GM21717 (cell line): ENCODE results near the gene CCL16.

Source experiments
- ATAC-seq: cut with Tn5 transposase; IDR thresholded peaks from one replicate; pipeline ENCODE4 v1.9.1; 2021; ENCODE audit warnings: mild to moderate bottlenecking, moderate library complexity; ENCODE audit not compliant: unreplicated experiment

CCL16 gene

DNA sequence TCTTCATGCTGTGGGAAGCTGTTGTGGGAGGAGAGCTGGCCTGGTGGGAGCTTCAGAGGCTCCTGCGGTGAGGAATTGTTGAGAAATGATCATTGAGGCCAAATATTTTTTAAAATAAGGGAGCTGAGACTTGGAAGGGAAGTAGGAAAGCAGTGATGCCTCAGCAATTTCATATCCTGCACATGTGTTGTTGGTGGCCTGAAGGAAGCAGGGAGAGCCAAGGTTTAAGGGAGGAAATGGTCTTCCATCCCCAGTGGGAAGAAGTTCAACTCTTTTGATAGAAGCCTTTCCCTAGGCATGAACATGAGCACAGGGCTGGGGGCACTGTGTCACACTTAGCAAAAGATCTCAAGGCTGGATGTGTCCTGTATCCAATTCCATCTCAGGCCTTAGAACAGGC lies 5.3 kb upstream of the CCL16 start, which contains the start of gene CCL14:
CCL14 (minus strand) TSS at position 87 of the 400 bp plus-strand sequence; CDS start at position 7, 80 bp downstream.
- ATAC-seq = no peak

DNA sequence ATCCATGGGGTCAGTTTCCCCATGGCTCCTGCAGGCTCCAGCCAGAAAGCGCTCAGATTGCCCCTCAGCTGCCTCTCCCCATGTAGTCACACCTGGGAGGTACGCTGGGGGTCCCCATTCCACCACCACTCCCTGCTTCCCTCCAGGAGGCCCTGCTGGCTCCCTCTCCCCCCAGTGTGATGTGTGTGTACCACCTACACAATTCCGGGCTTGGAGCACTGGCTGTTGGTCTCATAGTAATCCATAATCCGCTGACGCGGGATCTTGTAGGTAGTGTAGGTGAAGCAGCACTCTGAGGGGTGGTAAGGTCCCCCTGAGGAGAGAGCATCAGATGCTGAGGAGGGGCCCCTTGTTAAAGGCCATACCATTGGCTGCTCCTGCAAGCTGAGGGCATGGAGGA lies 2.8 kb upstream of the CCL16 start:
- no peak for ATAC-seq

DNA sequence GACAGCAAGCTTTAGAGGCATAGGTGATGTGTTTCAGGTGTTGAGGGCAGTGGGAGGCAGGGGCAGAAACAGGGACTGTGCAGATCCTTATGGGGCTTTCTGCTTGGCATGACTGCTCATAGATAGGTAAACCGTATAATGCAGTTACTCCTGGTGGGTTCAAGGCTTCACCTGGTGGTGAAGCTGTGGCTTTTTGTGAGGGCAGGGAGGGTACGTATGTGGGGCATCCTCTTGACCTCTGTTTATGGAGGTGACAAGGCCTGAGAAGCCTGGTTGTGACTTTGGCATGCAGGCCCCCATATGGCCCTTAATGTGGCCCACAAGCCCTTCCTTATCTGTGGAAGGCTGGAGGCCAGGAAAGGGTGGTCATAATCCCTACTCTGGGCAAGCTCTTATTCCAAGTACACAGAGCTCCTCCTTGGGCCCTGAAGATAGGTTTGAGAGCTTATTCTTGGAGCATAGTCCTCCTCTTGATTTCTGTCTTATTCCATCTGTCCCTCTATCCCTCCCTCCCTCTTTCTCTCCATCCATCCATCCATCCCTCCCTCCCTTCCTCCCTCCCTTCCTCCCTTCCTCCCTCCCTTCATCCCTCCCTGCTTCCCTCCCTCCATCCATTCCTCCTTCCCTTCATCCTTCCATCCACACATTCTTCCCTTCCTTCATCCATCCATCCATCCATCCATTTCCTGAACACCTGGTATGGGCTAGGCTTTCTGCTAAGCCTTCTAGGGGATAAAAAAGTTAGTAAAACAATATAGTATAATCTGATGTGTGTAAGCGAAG lies 1.3 kb upstream of the CCL16 start:
- no peak for ATAC-seq

DNA sequence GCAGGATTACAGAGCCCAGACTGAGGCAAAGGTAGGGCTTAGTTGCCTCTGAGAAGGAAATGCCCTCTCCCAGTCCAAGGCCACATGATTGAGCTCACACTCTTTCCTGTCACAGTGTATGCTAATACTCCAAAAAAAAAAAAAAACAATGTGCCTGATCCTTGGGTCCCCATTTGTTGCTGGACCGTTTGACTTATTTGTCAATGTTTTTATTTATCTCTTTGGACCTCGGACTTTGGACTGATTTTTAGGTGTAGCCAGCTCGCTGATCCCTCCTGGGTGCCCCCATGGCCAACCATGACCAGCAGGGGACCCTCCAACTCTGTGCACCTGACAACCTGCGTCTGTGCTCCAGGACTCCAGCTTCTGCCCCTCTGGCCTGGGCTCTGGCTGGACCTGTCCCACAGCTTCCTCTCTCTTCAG lies 622 bp upstream of the CCL16 start:
- ATAC-seq = no peak

DNA sequence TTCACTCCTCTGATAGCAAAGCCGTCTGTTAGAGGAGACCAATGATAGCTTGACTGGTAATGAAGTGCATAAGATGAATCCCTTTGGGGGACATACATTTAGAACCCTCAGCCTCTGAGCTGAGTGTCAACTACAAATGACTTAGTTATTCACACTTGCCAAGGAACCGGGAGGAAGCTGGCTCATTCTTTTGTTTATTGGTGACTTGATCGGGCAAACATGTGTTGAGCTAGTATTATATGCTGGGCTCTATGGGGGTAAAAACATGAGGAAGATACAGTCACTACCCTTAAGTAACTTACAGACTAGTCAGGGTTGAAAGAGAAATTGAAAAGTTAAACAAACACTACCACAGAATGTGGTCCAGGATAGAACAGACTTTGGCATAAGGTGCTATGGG lies 3.0 kb downstream of the CCL16 start:
- no peak for ATAC-seq

DNA sequence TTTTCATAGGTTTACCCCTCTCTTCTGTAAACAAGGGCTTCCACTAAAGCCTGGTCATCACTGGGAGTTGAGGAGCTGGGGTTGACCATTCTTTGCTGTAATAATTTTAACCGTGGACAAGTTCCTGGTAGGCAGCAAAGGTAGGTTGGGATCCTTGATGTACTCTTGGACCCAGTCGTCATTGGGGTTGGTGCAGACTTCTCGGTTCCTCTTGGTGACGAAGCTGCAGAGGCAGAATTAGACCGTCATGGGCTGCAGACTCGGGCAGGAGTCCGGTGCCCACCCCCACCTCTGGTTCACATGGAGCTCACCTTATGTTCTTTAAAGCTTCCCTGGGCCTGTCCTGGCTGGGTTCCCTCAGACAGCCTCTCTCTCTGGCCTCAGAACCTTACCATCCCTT lies 3.8 kb downstream of the CCL16 start:
- no peak for ATAC-seq

DNA sequence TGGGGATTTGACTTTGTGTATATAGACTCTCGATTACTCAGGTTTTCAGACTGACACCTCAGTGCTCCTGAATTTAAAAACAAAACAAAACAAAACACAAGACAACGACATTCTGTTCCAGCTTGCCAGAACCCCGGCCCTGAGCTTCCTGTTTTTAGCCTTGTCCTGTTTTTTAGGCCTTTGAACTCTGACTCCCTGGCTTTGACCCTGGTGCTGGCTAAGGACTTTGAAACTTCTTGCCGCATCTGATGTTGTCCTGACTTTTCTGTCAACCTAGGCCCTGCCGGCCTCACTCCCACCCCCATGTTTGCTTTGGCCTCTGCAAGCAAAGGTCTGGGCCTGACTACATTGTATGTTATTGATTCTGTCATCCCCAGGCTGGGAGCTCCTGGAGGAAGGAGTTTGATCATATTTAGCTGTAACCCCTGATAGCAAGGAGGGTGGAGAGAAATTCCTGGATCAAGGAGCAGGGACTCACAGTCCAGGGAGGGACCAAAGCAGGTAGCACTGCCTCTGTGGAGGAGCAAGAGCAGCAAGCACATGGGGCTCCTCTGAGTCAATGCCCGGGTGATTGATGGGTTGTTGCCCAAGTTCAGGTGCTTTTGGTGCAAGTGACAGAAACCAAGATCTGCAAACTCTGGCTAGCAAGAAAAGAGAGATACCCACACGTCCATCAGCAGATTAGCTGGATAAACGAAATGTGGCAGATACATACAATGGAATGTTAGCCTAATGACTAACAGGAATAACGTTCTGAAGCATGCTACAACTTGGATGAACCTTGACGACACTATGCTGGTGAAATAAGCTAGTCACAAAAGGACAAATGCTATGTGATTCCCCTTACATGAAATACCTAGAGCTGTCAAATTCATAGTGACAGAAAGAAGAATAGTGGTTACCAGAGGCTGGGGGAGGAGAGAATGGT lies 7.7 kb downstream of the CCL16 start:
- no peak for ATAC-seq

DNA sequence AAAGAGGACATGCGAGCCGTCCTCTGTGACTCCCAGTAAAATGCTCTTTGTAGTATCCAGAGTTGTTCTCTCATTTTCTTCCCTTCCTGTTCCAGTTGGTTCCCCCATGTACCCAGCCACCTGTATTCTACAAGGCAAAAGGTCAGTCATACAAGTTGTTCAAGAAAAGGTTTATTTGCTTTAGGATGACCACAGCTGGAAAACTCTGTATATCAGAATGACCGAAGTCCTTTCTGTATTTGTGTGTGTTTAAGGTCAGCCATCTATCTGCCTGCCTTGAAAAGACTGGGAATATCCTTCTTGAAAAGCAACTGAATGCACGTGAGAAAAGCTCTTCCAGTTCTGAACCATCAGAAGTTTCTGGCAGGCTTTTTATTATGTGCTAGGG lies 8.4 kb downstream of the CCL16 start:
- no peak for ATAC-seq

DNA sequence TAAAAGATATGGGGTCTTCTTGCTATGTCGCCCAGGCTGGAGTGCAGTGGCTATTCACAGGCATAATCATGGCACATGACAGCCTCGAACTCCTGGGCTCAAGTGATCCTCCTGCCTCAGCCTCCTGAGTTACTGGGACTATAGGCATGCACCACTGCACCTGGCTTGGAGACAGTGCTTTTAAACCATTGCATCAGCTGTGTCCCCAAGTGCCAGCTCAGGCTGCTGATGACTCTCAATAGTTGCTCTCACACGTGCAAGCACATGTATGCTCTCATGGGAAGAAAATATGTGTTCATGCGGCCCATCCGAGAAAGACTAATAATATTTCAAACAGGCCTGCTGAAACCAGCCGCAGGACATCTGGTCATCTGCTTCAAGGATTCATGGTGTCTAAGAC lies 8.8 kb downstream of the CCL16 start:
- ATAC-seq = no peak

DNA sequence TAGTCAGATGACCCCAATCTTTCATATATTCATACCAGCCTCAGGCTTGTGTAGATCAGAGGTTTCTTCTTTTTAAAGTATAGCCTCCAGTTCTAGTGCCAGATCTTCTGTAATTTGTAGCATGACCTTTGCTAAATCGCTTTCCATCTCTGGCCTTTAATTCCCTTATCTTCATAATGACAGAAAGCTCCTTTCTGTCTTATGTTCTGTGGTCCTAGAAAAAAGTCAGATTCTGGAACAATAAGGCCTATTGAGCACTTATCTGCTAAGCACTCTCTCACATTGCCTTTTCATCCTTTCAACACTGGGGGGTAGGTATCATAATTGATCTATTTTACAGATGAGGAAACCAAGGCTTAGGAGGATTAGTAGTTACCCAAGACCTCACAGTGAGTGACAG lies 9.2 kb downstream of the CCL16 start:
- no peak for ATAC-seq

DNA sequence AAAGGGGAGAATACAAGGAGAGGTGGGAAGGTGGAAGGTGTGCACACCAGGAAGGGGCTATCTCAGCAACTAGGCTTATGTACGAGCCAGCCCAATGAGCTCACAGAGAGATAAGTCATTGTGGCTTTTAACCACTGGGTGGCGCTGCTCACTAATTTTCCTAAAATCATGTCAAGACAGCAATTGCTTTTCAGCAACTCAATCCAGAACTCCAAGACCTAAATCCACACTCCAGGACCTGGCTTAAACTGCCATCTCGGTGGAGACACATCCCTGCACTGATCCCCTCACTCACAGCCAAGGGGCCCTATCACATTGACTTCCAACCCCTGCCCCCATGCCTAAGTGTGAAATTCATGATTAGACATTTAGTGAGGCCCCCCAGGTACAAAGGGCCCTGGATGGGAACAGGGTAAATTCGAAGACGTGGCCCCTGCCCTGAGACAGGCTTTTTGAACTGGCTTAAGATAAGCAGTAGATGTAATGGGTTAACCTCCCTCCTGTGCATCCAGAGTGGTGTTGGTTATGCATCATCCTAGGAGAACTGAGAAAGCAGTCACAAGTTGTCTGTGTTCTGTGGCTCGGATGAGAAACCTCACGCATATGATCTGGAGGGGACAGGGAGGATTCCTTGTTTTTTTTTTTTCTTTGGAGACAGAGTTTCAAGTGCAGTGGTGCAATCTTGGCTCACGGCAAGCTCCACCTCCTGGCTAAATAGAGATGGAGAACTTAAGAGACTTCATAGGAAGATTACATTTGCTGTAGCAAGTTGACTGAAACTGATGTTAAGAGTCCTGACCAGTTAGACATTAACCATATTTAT lies 11.5 kb downstream of the CCL16 start:
- no peak for ATAC-seq

DNA sequence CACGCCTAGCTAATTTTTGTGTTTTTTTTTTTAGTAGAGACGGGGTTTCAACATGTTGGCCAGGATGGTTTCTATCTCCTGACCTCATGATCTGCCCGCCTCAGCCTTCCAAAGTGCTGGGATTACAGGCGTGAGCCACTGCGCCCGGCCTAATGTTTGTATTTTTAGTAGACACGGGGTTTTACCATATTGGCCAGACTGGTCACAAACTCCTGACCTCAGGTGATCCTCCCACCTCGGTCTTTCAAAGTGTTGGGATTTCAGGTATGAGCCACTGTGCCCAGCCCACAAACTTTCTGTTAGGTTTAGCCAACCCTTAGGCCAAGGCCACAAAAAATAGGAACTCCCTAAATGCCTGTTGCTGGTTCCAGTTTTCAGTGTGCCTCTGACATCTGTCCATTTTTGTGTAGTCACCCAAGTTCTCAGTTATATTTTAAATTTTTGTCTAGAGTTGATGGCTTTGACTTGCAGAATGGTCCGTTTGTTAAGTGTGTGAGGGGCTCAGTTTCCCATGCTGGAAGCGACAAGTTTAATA lies 12.7 kb downstream of the CCL16 start:
- ATAC-seq = no peak

DNA sequence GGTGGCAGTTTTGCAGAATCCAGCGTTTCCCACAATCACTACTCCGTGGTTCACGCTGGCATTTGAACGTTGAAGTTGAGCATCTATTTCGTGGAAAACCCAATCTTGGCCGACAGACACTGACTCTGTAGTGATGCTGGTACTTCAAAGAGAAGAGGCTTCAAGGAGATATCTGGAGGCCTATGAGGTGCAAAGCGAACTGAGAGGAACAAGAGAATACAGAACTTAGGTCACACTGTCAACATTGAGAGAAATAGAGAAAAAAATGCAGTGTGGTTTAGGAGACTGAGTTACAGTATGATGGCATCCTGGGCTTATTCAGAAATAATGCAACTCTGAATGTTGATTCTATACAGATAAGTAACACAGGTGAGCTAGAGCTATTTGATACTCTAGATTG lies 16.0 kb downstream of the CCL16 start:
- no peak for ATAC-seq

DNA sequence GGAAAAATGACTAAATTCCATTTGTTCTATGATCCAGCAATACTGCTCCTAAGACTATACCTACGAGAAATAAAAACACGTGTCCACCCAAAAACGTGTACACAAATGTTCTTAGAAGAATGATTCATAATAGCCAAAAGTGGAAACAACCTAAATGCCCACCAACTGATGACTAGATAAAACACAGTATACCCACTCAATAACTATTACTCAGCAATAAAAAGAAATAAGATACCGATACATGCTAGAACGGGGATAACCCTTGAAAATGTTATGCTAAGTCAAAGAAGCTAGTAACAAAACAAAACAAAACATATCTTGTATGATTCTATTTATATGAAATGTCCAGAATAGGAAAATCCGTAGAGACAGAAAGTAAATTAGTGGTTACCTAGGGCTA lies 17.6 kb downstream of the CCL16 start:
- ATAC-seq = no peak

DNA sequence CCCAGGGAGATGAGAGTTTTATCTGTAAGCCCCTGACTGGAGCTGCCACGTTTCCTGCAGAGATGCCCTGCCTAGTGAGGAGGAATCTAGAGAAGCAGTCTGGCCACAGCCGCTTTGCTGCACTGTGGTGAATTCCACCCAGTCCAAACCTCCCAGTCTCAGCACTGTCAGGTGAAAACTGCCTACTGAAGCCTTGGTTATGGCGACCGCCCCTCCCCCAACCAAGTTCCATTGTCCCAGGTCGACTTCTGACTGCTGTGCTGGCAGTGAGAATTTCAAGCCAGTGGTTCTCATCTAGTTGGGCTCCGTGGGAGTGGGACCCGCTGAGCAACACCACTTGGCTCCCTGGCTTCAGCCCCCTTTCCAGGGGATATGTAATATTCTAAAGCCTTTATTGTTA lies 27.6 kb downstream of the CCL16 start:
- no peak for ATAC-seq

DNA sequence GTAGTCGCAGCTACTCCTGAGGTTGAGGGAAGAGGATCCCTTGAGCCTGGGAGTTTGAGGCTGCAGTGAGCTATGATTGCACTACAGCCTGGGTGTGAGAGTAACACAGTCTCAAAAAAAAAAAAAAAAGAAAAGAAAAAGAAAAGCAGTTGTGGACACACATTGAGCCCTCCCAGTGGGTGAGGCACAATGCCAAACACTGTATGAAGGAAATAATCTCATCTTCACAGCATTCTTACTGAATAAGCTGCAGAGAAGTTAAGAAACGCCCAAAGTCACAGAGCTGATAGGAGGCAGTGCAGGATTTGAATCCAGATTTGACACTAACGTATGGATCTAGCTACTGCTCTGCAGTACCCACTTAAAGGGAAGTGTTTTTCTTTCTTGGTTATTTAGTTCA lies 31.9 kb downstream of the CCL16 start:
- ATAC-seq = no peak

DNA sequence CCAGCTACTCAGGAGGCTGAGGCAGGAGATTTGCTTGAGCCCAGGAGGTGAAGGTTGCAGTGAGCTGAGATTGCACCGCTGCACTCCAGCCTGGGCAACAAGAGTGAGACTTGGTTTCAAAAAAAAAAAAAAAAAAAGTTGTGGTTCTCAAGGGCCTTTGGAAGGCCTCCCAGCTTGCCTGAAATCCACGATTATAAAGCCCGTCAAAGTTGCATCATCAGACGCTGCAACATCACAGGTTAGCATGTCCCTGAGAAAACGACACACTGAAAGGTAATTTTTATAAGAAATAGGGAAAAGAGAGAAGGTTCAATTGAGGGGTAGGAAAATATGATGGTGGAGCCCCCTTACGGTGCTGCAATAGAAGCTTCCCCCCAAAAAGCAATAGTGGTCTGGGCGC lies 33.2 kb downstream of the CCL16 start:
- no peak for ATAC-seq

DNA sequence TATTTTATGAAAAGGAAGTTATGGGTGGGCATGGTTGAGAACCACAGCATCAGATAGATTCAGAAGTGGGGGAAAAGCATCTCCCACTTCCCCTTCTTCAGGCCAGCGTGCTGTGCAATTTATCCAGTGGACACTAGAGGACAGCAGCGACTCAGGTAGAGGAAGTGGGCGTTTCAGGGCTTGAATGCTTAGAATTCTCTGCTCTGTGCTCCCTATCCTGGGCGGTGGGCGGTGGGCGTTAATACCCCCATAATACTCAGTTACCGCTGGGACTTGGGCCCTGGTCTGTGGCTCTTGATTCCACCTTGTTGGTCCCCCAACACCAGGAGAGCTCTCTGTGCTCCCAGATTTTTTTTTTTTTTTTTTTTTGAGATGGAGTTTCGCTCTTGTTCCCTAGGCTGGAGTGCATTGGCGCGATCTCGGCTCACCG lies 34.1 kb downstream of the CCL16 start:
- ATAC-seq = no peak

DNA sequence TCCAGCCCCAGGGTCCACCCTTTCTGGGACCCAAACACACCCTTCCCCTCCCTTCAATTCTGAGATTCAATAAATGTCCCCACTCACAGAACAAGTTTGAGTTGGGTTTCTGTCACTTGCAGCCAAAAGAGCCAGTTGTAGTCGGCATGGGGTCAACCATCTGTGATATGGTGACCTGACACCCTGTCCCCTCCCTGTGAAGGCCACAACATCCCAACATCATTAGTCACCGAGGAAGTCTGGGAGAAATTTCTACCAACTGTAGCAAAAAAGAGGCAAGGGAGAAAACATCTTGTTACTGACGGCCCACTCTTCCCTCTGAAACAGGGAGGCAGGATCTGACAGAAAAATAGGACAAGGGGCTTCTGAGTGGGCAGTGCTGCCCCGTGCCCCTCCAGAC lies 37.1 kb downstream of the CCL16 start:
- no peak for ATAC-seq

DNA sequence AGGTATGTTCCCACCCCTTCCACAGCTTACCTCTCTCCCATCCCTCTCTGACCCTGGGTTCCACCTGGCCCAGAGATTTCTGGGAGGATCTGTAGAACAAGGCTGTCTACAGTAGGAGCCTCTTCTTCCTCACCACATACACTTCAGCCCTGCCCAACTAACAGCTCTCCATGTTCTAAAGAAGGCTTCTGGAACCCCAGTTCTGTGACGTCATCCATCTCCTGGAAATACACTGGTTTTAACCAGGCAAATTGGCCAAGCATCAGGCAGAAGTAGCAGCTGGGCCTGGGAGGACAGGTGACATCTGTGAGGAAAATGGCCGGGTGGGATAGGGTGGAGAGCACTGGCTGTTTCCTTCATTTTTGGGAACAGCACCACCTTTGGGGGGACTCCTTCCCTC lies 37.8 kb downstream of the CCL16 start, which contains the start of gene LYZL6:
LYZL6 (minus strand) TSS at position 177 of the 400 bp plus-strand sequence. CDS start 4,357 bp downstream, outside the sequence.
- ATAC-seq = no peak
